NCI-H1105 (cell line): ENCODE data around the gene TCF7L2.

Source experiments
- DNase-seq: peaks from one replicate; lab custom pipeline; 2025; lab: John Stamatoyannopoulos, UW

TCF7L2 gene

GRCh38 chr10:112949875-112950507, at the start of gene TCF7L2:
TCF7L2 (plus strand) TSS chr10:112950247; CDS start chr10:112950757, 510 bp downstream.
- peak; percentile 74 for DNase-seq

- DNase-seq: no peak
Observed at GRCh38 chr10:112902730-112903129, 47.3 kb upstream of the TCF7L2 start.

- DNase-seq: no peak
Observed at GRCh38 chr10:112904000-112904399, 46.0 kb upstream of the TCF7L2 start.

GRCh38 chr10:112906945-112907344, 43.1 kb upstream of the TCF7L2 start:
- DNase-seq: no peak

- no peak for DNase-seq
Observed at GRCh38 chr10:112907893-112908292, 42.2 kb upstream of the TCF7L2 start.

GRCh38 chr10:112911206-112911605, 38.8 kb upstream of the TCF7L2 start:
- DNase-seq: no peak

- DNase-seq: no peak
Observed at GRCh38 chr10:112912410-112912928, 37.6 kb upstream of the TCF7L2 start.

GRCh38 chr10:112913255-112913654, 36.8 kb upstream of the TCF7L2 start:
- DNase-seq: no peak

- no peak for DNase-seq
Observed at GRCh38 chr10:112913661-112914287, 36.3 kb upstream of the TCF7L2 start.

GRCh38 chr10:112914288-112914952, 35.6 kb upstream of the TCF7L2 start:
- DNase-seq: no peak

- DNase-seq: no peak
Observed at GRCh38 chr10:112915590-112916572, 34.2 kb upstream of the TCF7L2 start.

GRCh38 chr10:112917681-112918080, 32.4 kb upstream of the TCF7L2 start:
- no peak for DNase-seq

GRCh38 chr10:112918771-112919170, 31.3 kb upstream of the TCF7L2 start:
- DNase-seq: no peak

- DNase-seq: no peak
Observed at GRCh38 chr10:112919721-112920120, 30.3 kb upstream of the TCF7L2 start.

- DNase-seq: no peak
Observed at GRCh38 chr10:112926906-112927688, 22.9 kb upstream of the TCF7L2 start.

GRCh38 chr10:112927980-112928379, 22.1 kb upstream of the TCF7L2 start:
- no peak for DNase-seq

GRCh38 chr10:112932658-112933057, 17.4 kb upstream of the TCF7L2 start:
- no peak for DNase-seq

GRCh38 chr10:112934193-112934592, 15.9 kb upstream of the TCF7L2 start:
- no peak for DNase-seq

GRCh38 chr10:112938808-112939482, 11.1 kb upstream of the TCF7L2 start:
- no peak for DNase-seq

GRCh38 chr10:112945811-112946210, 4.2 kb upstream of the TCF7L2 start:
- DNase-seq: no peak
